Measurements from ENCODE around the gene SEZ6.

GRCh38 chr17:29020576-29020975 is 14.7 kb upstream of the SEZ6 start:
- TF ChIP-seq CTCF (tag by site-specific recombination; IDR thresholded peaks at IDR 0.05) (no peak), ZNF76 (tag by site-specific recombination; IDR thresholded peaks at IDR 0.05; ENCODE audit: borderline replicate concordance, low read depth) (no peak), ZBTB44 (tag by site-specific recombination; IDR thresholded peaks at IDR 0.05) (no peak), YY1 (tag by site-specific recombination; IDR thresholded peaks at IDR 0.05) (no peak)
